A549 treated with Mapracorat at 1 μM for 4 hours (cell line): ENCODE measurements around the gene RUFY2. TPM values are rescaled to one million over a fixed set of nuclear protein-coding genes. Genes with fewer than 3 reads are reported as not detected.

Source experiments
- total RNA-seq: library from RNA; stranded (reverse); fragments of 200-300 nt; extraction: Qiagen RNA extraction; gene quantifications from 5 replicates; pipeline ENCODE4 v1.2.3, GENCODE V29; 2022

The RUFY2 gene
- 7.7 to 9.9 TPM (median 8.5 TPM) in 5 replicates for total RNA-seq

GRCh38 chr10:68406815-68407548 lies at the start of gene RUFY2:
Gene RUFY2, minus strand, starts transcription at chr10:68407277. Its CDS starts 88 bp downstream, at chr10:68407189.

GRCh38 chr10:68332259-68333057 lies 74.6 kb downstream of the RUFY2 start, which contains the start of gene PBLD:
Gene PBLD, minus strand, starts transcription at chr10:68332928. Its CDS starts 26,084 bp downstream, at chr10:68306844.

GRCh38 chr10:68331455-68332258 lies 75.4 kb downstream of the RUFY2 start, which contains the start of gene HNRNPH3:
Gene HNRNPH3, plus strand, starts transcription at chr10:68332064. Its CDS starts 5,158 bp downstream, at chr10:68337222.

Other genes starting within 250 kb of the RUFY2 start
- 0.12 to 0.27 TPM (median 0.17 TPM) in 4 of 5 replicates, not detected in the other for gene ATOH7, start 175.2 kb downstream of the RUFY2 start, total RNA-seq
- gene HNRNPH3, start 75.2 kb downstream of the RUFY2 start, total RNA-seq = 176 to 249 TPM (median 188 TPM) in 5 replicates
- gene PBLD, start 74.3 kb downstream of the RUFY2 start, total RNA-seq = 2.7 to 3.8 TPM (median 3.0 TPM) in 5 replicates
- gene DNA2, start 64.7 kb upstream of the RUFY2 start, total RNA-seq = 8.5 to 11.6 TPM (median 9.1 TPM) in 5 replicates
- 16.8 to 18.5 TPM (median 18.4 TPM) in 5 replicates for gene SLC25A16, start 120.2 kb upstream of the RUFY2 start, total RNA-seq
- 0.41 to 0.65 TPM (median 0.56 TPM) in 5 replicates for gene TET1, start 153.1 kb upstream of the RUFY2 start, total RNA-seq